ENCODE results near the gene KCNK4. TPM values are rescaled to one million over a fixed set of nuclear protein-coding genes. Genes with fewer than 3 reads are reported as not detected.

The KCNK4 gene
- total and polyA plus RNA-seq, 2 of the 13 experiments (the other 11 are each of a cell fraction or from before 2014, with no cell fraction given) = not detected

GRCh38 chr11:64305691-64306562 lies 14.8 kb downstream of the KCNK4 start (continued):
- TF ChIP-seq HOXA7 (CRISPR knock-in tag; IDR thresholded peaks at IDR 0.05) (no peak), ZNF333 (CRISPR knock-in tag; IDR thresholded peaks at IDR 0.05; ENCODE audit: borderline replicate concordance) (peak; percentile 51; the same call in 1 of the 2 replicates), NR0B2 (CRISPR knock-in tag; IDR thresholded peaks at IDR 0.05) (peak; percentile 47; the same call in 1 of the 2 replicates), MAZ (IDR thresholded peaks at IDR 0.05; ENCODE audit: borderline replicate concordance, low read depth, low read length) (no peak; the same call in 1 of the 2 replicates), MAZ (CRISPR knock-in tag; IDR thresholded peaks at IDR 0.05; ENCODE audit: low read depth) (peak; percentile 65; the same call in 1 of the 2 replicates), ZNF720 (CRISPR knock-in tag; IDR thresholded peaks at IDR 0.05) (no peak), TBP (CRISPR knock-in tag; IDR thresholded peaks at IDR 0.05) (no peak), RNF2 (conservative IDR thresholded peaks at IDR 0.05; ENCODE audit: low read depth) (no peak), FOXK1 (CRISPR knock-in tag; IDR thresholded peaks at IDR 0.05; ENCODE audit: borderline replicate concordance, low read depth) (no peak), RBM39 (IDR thresholded peaks at IDR 0.05; ENCODE audit: low read depth, low read length, poor library complexity, severe bottlenecking) (peak; percentile 61), ATF7 (IDR thresholded peaks at IDR 0.05) (no peak), ATF7 (CRISPR knock-in tag; IDR thresholded peaks at IDR 0.05) (no peak), ZNF841 (CRISPR knock-in tag; IDR thresholded peaks at IDR 0.05; ENCODE audit: borderline replicate concordance) (no peak), ZBTB4 (CRISPR knock-in tag; IDR thresholded peaks at IDR 0.05; ENCODE audit: borderline replicate concordance) (no peak), SP1 (IDR thresholded peaks at IDR 0.05) (no peak), SP1 (CRISPR knock-in tag; IDR thresholded peaks at IDR 0.05) (0 out of 2 replicates have a peak, but pooled peaks have one; percentile 9), ZNF260 (CRISPR knock-in tag; IDR thresholded peaks at IDR 0.05; ENCODE audit: borderline replicate concordance, low read depth) (no peak), MEIS1 (CRISPR knock-in tag; IDR thresholded peaks at IDR 0.05; ENCODE audit: borderline replicate concordance) (no peak), ELF3 (CRISPR knock-in tag; IDR thresholded peaks at IDR 0.05) (peak; percentile 95), HNRNPLL (IDR thresholded peaks at IDR 0.05; ENCODE audit: low read depth, low read length, poor library complexity, severe bottlenecking) (peak; percentile 78), PAX8 (CRISPR knock-in tag; IDR thresholded peaks at IDR 0.05; ENCODE audit: borderline replicate concordance) (no peak)

Measured in HepG2 (cell line).